Endothelial cell of umbilical vein (primary cell): ENCODE data around the gene ZNF148. TPM values are rescaled to one million over a fixed set of nuclear protein-coding genes. Genes with fewer than 3 reads are reported as not detected.

Experiments
- BruUV-seq: library from RNA; stranded (reverse); fragments of 400-500 nt; replicated peaks from 2 replicates; lab custom pipeline; 2021; lab: Mats Ljungman, UMichigan
- CTCF ChIA-PET: fragments of 300-600, 350-600 bp; sonication (Branson Sonifier 250); formaldehyde crosslinking; loops from one replicate; lab custom pipeline; 2021; ENCODE audit warnings: antibody characterized with exemption, inconsistent platforms; lab: Charles Lee
- POLR2A ChIA-PET: fragments of 300-600, 350-600 bp; sonication (Branson Sonifier 250); formaldehyde crosslinking; loops from one replicate; lab custom pipeline; 2021; ENCODE audit warnings: antibody characterized with exemption, inconsistent platforms; lab: Charles Lee
- DNase-seq: peaks from one replicate; pipeline ENCODE4 v3.0.0-alpha.2; 2011; ENCODE audit warnings: low read depth, low spot score
- FAIRE-seq: peaks from 2 replicates; lab custom pipeline; 2011; peaks lifted over from hg19 to GRCh38; lab: Jason Lieb, UNC
- H2AFZ ChIP-seq: 2 replicates; pipeline ENCODE4 v1.6.0; 2012; ENCODE audit warnings: low read depth, low read length, control low read depth, inconsistent platforms
- H3K27ac ChIP-seq: 2 replicates; pipeline ENCODE4 v1.5.1; 2011; ENCODE audit warnings: low read depth, mild to moderate bottlenecking, control low read depth, low read length, moderate library complexity; ENCODE audit not compliant: insufficient read depth
- H3K27me3 ChIP-seq, 2 experiments: 2 replicates each; pipeline versions ENCODE4 v1.6.0 to v1.6.1; 2011; ENCODE audit warnings: low read length in 2 of 2, mixed read lengths in 1 of 2; ENCODE audit not compliant: control insufficient read depth in 2 of 2, insufficient read depth in 2 of 2
- H3K36me3 ChIP-seq, 2 experiments: 2 replicates in 1 of 2; 3 replicates in 1 of 2; pipeline ENCODE4 v1.5.1; 2011; ENCODE audit warnings: low read length in 2 of 2, mild to moderate bottlenecking in 1 of 2, moderate library complexity in 1 of 2; ENCODE audit not compliant: control insufficient read depth in 2 of 2, insufficient read depth in 2 of 2; ENCODE audit errors: extremely low read depth in 1 of 2
- H3K4me1 ChIP-seq: 3 replicates; pipeline ENCODE4 v1.5.1; 2011; ENCODE audit warnings: mild to moderate bottlenecking, low read length; ENCODE audit not compliant: control insufficient read depth, insufficient read depth; ENCODE audit errors: extremely low read depth
- H3K4me2 ChIP-seq: 2 replicates; pipeline ENCODE4 v1.6.1; 2011; ENCODE audit warnings: low read length, control low read depth, mixed read lengths; ENCODE audit not compliant: insufficient read depth
- H3K4me3 ChIP-seq, 3 experiments: fragments of 200-600 bp in 1 of 3; sonication (generic), shearing (Covaris generic) in 1 of 3; replicated peaks in 1 of 3; 2 replicates each; pipeline ENCODE4 v1.5.1; 2011 to 2016; ENCODE audit warnings: control low read depth in 3 of 3, low read length in 3 of 3, mild to moderate bottlenecking in 2 of 3, inconsistent platforms in 1 of 3, low read depth in 1 of 3, moderate library complexity in 1 of 3; ENCODE audit not compliant: insufficient read depth in 1 of 3
- H3K79me2 ChIP-seq: 2 replicates; pipeline ENCODE4 v1.6.0; 2012; ENCODE audit warnings: low read length, inconsistent platforms; ENCODE audit not compliant: control insufficient read depth, insufficient read depth
- H3K9ac ChIP-seq: replicated peaks from 2 replicates; pipeline ENCODE3; 2011; ENCODE audit warnings: low read length, control low read depth; ENCODE audit not compliant: insufficient read depth; ENCODE audit errors: extremely low read depth
- H3K9me1 ChIP-seq: replicated peaks from 3 replicates; pipeline ENCODE4 v1.6.0; 2011; ENCODE audit warnings: mild to moderate bottlenecking, low read length; ENCODE audit not compliant: control insufficient read depth, insufficient read depth; ENCODE audit errors: extremely low read depth
- H3K9me3 ChIP-seq: replicated peaks from 2 replicates; pipeline ENCODE4 v1.5.1; 2012; ENCODE audit warnings: low read length, inconsistent platforms; ENCODE audit not compliant: control insufficient read depth, insufficient read depth
- H4K20me1 ChIP-seq: replicated peaks from 2 replicates; pipeline ENCODE3; 2011; ENCODE audit warnings: mild to moderate bottlenecking, low read length; ENCODE audit not compliant: control insufficient read depth, insufficient read depth; ENCODE audit errors: extremely low read depth
- FOS ChIP-seq: IDR thresholded peaks from 2 replicates; pipeline ENCODE4 v1.6.1; 2011; ENCODE audit warnings: mild to moderate bottlenecking, low read length, moderate library complexity, borderline replicate concordance; ENCODE audit not compliant: insufficient read depth
- GATA2 ChIP-seq: IDR thresholded peaks from 2 replicates; pipeline ENCODE4 v1.7.0; 2011; ENCODE audit warnings: low read depth, mild to moderate bottlenecking, moderate library complexity, mixed read lengths, low read length; ENCODE audit not compliant: insufficient read length, insufficient read depth
- JUN ChIP-seq: IDR thresholded peaks from 2 replicates; pipeline ENCODE4 v1.6.1; 2011; ENCODE audit warnings: borderline replicate concordance, low read depth; ENCODE audit not compliant: insufficient read length, insufficient read depth
- MAX ChIP-seq: IDR thresholded peaks from 2 replicates; pipeline ENCODE4 v1.6.1; 2011; ENCODE audit not compliant: insufficient read depth, insufficient read length
- POLR2A ChIP-seq: IDR thresholded peaks from 2 replicates; pipeline ENCODE4 v1.6.1; 2012; ENCODE audit warnings: low read depth, mild to moderate bottlenecking, control low read depth, low read length
- POLR2AphosphoS5 ChIP-seq: IDR thresholded peaks from 2 replicates; pipeline ENCODE4 v1.6.1; 2012; ENCODE audit warnings: low read depth, mild to moderate bottlenecking, control low read depth, low read length, moderate library complexity; ENCODE audit not compliant: insufficient read depth
- dilution Hi-C: fragments of 300-500 bp; cut with MboI; formaldehyde crosslinking; loops from one replicate; pipeline ENCODE4 v1.15.0; 2019; ENCODE audit warnings: low sequenced_read_pairs; ENCODE audit not compliant: extremely low pct_ligation_motif_present
- intact Hi-C: fragments of 100-400 bp; cut with micrococcal nuclease; formaldehyde crosslinking; loops from one replicate; pipeline ENCODE4 v1.10.0; 2022
- polyA plus RNA-seq, 4 experiments: library from polyadenylated mRNA; depleted of rRNA in 3 of 4; stranded (reverse) in 3 of 4; unstranded in 1 of 4; fragments of >200 nt; gene quantifications; 2 replicates each; pipeline versions ENCODE4 v1.2.1 to v1.2.3, GENCODE V29; 2011 to 2012; ENCODE audit warnings: missing spikeins in 1 of 4
- small RNA-seq: library from RNA; depleted of rRNA; stranded (forward); fragments of <200 nt; gene quantifications from one replicate; pipeline ENCODE3, GENCODE V24; 2012; ENCODE audit warnings: low replicate concordance, low read depth; ENCODE audit not compliant: insufficient read depth, insufficient read length
- total RNA-seq: library from RNA; stranded (reverse); gene quantifications from 2 replicates; pipeline ENCODE4 v1.2.3, GENCODE V29; 2021

The ZNF148 gene
- total and polyA plus RNA-seq, 2 donors (not counting 3 experiments of a cell fraction or from before 2014, with no cell fraction given), result 8.0 to 41.3 TPM

- Histone ChIP-seq H3K79me2 (no peaks in the 10 kb centered on the region), H3K4me2 (no peak overlapping the region), H4K20me1 (no peaks in the 10 kb centered on the region), H3K27me3 (no peaks in the 10 kb centered on the region), H3K4me1 (no peaks in the 10 kb centered on the region), H3K27ac (no peak overlapping the region), H3K9me3 (no peaks in the 10 kb centered on the region), H3K9me1 (no peaks in the 10 kb centered on the region), H3K36me3 (no peaks in the 10 kb centered on the region), H2AFZ (no peak overlapping the region), H3K9ac (no peak overlapping the region), H3K4me3 (no peak overlapping the region)
- ChIA-PET POLR2A (no interaction called here), CTCF (no interaction called here)
- TF ChIP-seq POLR2A (no peak), MAX (no peak), JUN (no peak), POLR2AphosphoS5 (no peak), FOS (no peak), GATA2 (no peak)
- FAIRE-seq, result no peak
- DNase-seq, result no peak
- intact Hi-C loops, result no loop called here
- dilution Hi-C loops, result no loop called here
- BruUV-seq, result no TSS peak
Observed at GRCh38 chr3:125177746-125178145, 197.4 kb downstream of the ZNF148 start.

Small RNA genes lying within 50 kb of the gene (small RNA-seq; reads per million reads assigned to genes)
- gene RNU6-232P, result not detected

Other genes starting within 250 kb of the ZNF148 start
- gene SLC12A8, start 162.6 kb downstream of the ZNF148 start, total RNA-seq, result 0.86 and 0.97 TPM in 2 replicates
- gene SLC12A8, start 162.6 kb downstream of the ZNF148 start, polyA plus RNA-seq, result 0.62 and 0.90 TPM in 2 replicates
- gene SNX4, start 144.9 kb upstream of the ZNF148 start, total RNA-seq, result 39.2 and 39.7 TPM in 2 replicates
- 5.3 and 7.5 TPM in 2 replicates for gene SNX4, start 144.9 kb upstream of the ZNF148 start, polyA plus RNA-seq
- gene OSBPL11, start 220.2 kb upstream of the ZNF148 start, total RNA-seq, result 14.2 and 14.4 TPM in 2 replicates
- 3.1 and 4.0 TPM in 2 replicates for gene OSBPL11, start 220.2 kb upstream of the ZNF148 start, polyA plus RNA-seq